Measurements from ENCODE around the gene RPL39.
"Not testable (repeated sequence)": the region's sequence is repeated elsewhere in the genome, so short reads cannot be mapped to it uniquely, and the experiment has no call there.

The RPL39 gene

DNA sequence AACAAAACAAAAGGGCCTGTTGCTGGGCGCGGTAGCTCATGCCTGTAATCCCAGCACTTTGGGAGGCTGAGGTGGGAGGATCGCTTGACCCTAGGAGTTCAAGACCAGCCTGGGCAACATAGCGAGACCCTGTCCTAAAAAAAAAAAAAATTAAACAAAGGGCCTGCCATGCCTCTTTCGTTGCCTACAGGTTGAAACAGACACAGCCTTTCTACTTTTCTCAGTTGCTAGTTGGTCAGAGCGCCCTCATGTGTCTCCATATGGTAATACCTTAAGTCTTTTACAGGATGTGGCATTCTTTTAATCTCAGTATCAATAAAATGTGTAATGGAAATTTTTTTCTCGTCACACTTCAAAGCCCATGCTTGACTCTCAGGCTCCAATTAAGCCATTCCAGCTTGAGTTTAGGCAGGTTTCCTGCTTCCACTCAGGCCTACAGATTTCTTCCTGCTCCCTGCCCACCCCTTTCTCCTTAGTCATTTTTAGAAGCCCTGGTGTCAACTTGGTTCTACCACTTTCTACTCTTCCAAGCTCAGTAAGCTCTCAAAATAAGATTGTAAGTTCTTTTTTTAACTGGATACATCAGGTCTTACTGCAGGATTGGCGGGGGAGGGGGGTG, 37.7 kb downstream of the RPL39 start:
- Histone ChIP-seq H3K9me3 (no peaks in the 10 kb centered on the region), H3K4me3 (ENCODE audit: low read depth in 1 of 2, low read length in 1 of 2) (no peak overlapping the region), H3K4me1 (ENCODE audit: control insufficient read depth in 1 of 2, insufficient read depth in 1 of 2, low read depth in 1 of 2, low read length in 1 of 2) (peaks cover 37 to 44% of the 10 kb centered on the region in 2 experiments), H3K36me3 (no peaks in the 10 kb centered on the region), H3K27ac (peak overlapping the region; percentile 37), H3K27me3 (no peaks in the 10 kb centered on the region)
- TF ChIP-seq, protein P1, sequence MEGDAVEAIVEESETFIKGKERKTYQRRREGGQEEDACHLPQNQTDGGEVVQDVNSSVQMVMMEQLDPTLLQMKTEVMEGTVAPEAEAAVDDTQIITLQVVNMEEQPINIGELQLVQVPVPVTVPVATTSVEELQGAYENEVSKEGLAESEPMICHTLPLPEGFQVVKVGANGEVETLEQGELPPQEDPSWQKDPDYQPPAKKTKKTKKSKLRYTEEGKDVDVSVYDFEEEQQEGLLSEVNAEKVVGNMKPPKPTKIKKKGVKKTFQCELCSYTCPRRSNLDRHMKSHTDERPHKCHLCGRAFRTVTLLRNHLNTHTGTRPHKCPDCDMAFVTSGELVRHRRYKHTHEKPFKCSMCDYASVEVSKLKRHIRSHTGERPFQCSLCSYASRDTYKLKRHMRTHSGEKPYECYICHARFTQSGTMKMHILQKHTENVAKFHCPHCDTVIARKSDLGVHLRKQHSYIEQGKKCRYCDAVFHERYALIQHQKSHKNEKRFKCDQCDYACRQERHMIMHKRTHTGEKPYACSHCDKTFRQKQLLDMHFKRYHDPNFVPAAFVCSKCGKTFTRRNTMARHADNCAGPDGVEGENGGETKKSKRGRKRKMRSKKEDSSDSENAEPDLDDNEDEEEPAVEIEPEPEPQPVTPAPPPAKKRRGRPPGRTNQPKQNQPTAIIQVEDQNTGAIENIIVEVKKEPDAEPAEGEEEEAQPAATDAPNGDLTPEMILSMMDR (IDR thresholded peaks at IDR 0.05): peak; percentile 50

DNA sequence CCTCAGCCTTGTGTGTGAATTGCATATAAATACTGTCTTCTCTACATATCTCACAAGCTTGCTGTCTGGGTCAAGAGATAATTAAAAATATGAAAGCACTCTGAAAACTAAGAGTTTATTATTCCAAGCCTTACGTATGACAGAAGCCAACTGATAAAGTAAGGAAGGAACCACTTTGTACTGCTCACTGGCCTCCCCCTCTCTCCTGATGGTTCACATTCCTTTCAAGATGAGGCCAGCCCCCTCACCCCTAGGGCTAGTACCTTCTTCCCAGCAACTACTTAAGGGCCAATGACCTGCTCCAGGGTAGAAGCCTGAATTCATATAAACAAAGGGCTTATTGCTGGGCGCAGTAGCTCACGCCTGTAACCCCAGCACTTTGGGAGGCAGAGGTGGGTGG, 38.4 kb downstream of the RPL39 start:
- H3K27me3 ChIP-seq: no peaks in the 10 kb centered on the region
- H3K4me3 ChIP-seq (ENCODE audit: low read depth in 1 of 2, low read length in 1 of 2): no peak overlapping the region
- TF ChIP-seq, protein P1 (IDR thresholded peaks at IDR 0.05): no peak
- no peaks in the 10 kb centered on the region for H3K36me3 ChIP-seq
- H3K27ac ChIP-seq: peak overlapping the region; percentile 13
- H3K9me3 ChIP-seq: no peaks in the 10 kb centered on the region
- H3K4me1 ChIP-seq (ENCODE audit: control insufficient read depth in 1 of 2, insufficient read depth in 1 of 2, low read depth in 1 of 2, low read length in 1 of 2): peaks cover 37 to 43% of the 10 kb centered on the region in 2 experiments

DNA sequence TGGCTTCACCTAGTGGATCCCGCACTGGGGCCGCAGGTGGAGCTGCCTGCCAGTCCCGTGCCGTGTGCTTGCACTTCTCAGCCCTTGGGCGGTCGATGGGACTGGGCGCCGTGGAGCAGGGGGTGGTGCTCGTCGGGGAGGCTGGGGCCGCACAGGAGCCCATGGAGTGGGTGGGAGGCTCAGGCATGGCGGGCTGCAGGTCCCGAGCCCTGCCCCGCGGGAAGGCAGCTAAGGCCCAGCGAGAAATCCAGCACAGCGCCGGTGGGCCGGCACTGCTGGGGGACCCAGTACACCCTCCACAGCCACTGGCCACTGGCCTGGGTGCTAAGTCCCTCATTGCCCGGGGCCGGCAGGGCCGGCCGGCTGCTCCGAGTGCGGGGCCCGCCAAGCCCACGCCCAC, 40.7 kb downstream of the RPL39 start:
- H3K4me3 ChIP-seq (ENCODE audit: low read depth in 1 of 2, low read length in 1 of 2); H3K9me3 ChIP-seq; H3K36me3 ChIP-seq; H3K27ac ChIP-seq; H3K27me3 ChIP-seq: not testable (repeated sequence)
- peaks cover 27 to 37% of the 10 kb centered on the region in 2 experiments for H3K4me1 ChIP-seq (ENCODE audit: control insufficient read depth in 1 of 2, insufficient read depth in 1 of 2, low read depth in 1 of 2, low read length in 1 of 2)

DNA sequence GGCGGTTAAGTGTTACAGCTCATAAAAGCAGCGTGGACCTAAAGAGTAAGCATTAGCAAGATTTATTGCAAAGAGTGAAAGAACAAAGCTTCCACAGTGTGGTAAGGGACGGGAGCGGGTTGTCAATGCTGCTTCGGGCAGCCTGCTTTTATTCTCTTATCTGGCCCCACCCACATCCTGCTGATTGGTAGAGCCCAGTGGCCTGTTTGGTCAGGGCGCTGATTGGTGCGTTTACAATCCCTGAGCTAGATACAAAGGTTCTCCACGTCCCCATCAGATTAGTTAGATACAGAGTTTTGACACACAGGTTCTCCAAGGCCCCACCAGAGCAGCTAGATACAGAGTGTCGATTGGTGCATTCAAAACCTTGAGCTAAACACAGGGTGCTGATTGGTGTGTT, 41.3 kb downstream of the RPL39 start:
- not testable (repeated sequence) for H3K4me3 ChIP-seq (ENCODE audit: low read depth in 1 of 2, low read length in 1 of 2); H3K36me3 ChIP-seq; H3K9me3 ChIP-seq; H3K27me3 ChIP-seq; H3K27ac ChIP-seq
- peaks cover 24 to 31% of the 10 kb centered on the region in 2 experiments for H3K4me1 ChIP-seq (ENCODE audit: control insufficient read depth in 1 of 2, insufficient read depth in 1 of 2, low read depth in 1 of 2, low read length in 1 of 2)

DNA sequence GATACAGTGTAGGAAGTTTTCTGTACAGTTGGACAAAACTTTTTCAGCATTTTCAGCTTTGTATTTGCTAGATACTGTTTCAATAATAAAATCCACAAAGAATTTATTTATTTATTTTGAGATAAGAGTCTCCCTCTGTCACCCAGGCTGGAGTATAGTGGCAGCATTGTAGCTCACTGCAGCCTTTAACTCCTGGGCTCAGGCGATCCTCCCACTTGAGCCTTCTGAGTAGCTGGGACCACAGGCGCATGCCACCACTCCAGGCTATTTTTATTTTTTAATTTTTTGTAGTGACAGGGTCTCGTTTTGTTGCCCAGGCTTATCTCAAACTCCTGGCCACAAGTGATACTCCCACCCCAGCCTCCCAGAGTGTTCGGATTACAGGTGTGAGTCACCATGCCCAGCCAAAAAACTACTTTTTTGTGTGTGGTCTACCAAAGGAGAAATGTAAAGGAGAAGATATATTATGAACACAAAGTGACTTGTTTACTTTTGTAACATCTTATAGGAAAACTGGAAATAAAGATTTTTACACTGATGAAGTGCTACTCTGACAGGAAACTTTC, 46.1 kb downstream of the RPL39 start:
- peaks cover 12 to 17% of the 10 kb centered on the region in 2 experiments for H3K4me1 ChIP-seq (ENCODE audit: control insufficient read depth in 1 of 2, insufficient read depth in 1 of 2, low read depth in 1 of 2, low read length in 1 of 2)
- TF ChIP-seq, protein P1 (IDR thresholded peaks at IDR 0.05): no peak
- no peaks in the 10 kb centered on the region for H3K9me3 ChIP-seq
- H3K4me3 ChIP-seq (ENCODE audit: low read depth in 1 of 2, low read length in 1 of 2): no peak overlapping the region
- H3K27ac ChIP-seq: no peak overlapping the region
- no peaks in the 10 kb centered on the region for H3K27me3 ChIP-seq
- H3K36me3 ChIP-seq: no peaks in the 10 kb centered on the region

DNA sequence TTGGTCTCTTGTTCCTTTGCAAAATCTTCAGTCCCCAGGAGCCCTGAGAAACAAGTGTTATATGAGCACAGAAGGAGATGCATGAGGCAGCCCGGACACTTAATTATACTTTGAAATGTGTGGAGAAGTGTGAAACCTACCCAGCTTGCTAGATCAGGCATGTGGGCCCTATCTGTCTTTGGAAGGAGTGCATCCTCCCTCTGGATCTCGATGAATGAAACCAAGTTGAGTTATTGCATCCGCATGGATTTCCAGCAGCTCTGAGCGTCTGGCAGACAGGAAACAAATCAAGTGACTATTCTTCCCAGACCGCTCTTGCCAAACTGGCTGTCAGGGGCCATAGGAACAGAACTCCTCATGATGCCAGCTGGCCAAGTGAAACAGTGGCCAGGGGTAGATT, 52.7 kb downstream of the RPL39 start:
- H3K36me3 ChIP-seq: no peaks in the 10 kb centered on the region
- H3K9me3 ChIP-seq: no peaks in the 10 kb centered on the region
- TF ChIP-seq, protein P1 (IDR thresholded peaks at IDR 0.05): no peak
- H3K27ac ChIP-seq: no peak overlapping the region
- H3K27me3 ChIP-seq: no peaks in the 10 kb centered on the region
- peaks cover 0 to 7% of the 10 kb centered on the region in 2 experiments for H3K4me1 ChIP-seq (ENCODE audit: control insufficient read depth in 1 of 2, insufficient read depth in 1 of 2, low read depth in 1 of 2, low read length in 1 of 2)
- H3K4me3 ChIP-seq (ENCODE audit: low read depth in 1 of 2, low read length in 1 of 2): no peak overlapping the region
